Sigmoid colon (tissue), 7 donors: ENCODE results near the gene MMP13. TPM values are rescaled to one million over a fixed set of nuclear protein-coding genes. Genes with fewer than 3 reads are reported as not detected.
"Not testable (repeated sequence)": the region's sequence is repeated elsewhere in the genome, so short reads cannot be mapped to it uniquely, and the experiment has no call there.

ENCODE experiments used
- DNase-seq: peaks from one replicate; pipeline ENCODE4 v3.0.0-alpha.2; 2019
- H3K27ac ChIP-seq, 4 donors: fragments of 200-600 bp; sonication (generic); one replicate each; pipeline ENCODE4 v1.5.1; 2016 to 2019; ENCODE audit warnings: mild to moderate bottlenecking in 1 of 4
- H3K27me3 ChIP-seq, 3 donors: fragments of 200-600 bp; sonication (generic); one replicate each; pipeline ENCODE4 v1.5.1; 2019; ENCODE audit warnings: mild to moderate bottlenecking in 1 of 3
- H3K36me3 ChIP-seq, 4 donors: fragments of 200-600 bp; sonication (generic); one replicate each; pipeline ENCODE4 v1.5.1; 2016 to 2019
- H3K4me1 ChIP-seq, 4 donors: fragments of 200-600 bp; sonication (generic); one replicate each; pipeline ENCODE4 v1.5.1; 2017 to 2019
- H3K4me3 ChIP-seq, 4 donors: fragments of 200-600 bp; sonication (generic); one replicate each; pipeline ENCODE4 v1.5.1; 2017 to 2019; ENCODE audit warnings: mild to moderate bottlenecking in 2 of 4, moderate library complexity in 1 of 4
- H3K9me3 ChIP-seq, 4 donors: fragments of 200-600 bp in 3 of 4; sonication (generic) in 3 of 4; one replicate each; pipeline versions ENCODE4 v1.5.1 to v1.6.1; 2013 to 2019
- EP300 ChIP-seq, 4 donors: sonication (generic); formaldehyde crosslinking; IDR thresholded peaks; one replicate each; pipeline ENCODE4 v1.6.1; 2017; ENCODE audit warnings: antibody characterized with exemption in 4 of 4
- POLR2A ChIP-seq, 2 donors: fragments of 450-650 bp; IDR thresholded peaks; one replicate each; pipeline ENCODE4 v1.6.1; 2016; ENCODE audit warnings: antibody characterized with exemption in 2 of 2, mild to moderate bottlenecking in 2 of 2, moderate library complexity in 2 of 2
- POLR2AphosphoS5 ChIP-seq, 4 donors: sonication (generic); formaldehyde crosslinking; IDR thresholded peaks; one replicate each; pipeline ENCODE4 v1.6.1; 2017; ENCODE audit warnings: antibody characterized with exemption in 4 of 4
- WGBS, 2 donors: extraction: QIAGEN DNeasy Blood & Tissue Kit; methylation state at CpG; one replicate each; pipeline ENCODE4 v1.1.7; 2013; 5-methylcytosine and 5-hydroxymethylcytosine counted together
- intact Hi-C: fragments of 100-400 bp; cut with DNase I; formaldehyde crosslinking; loops from one replicate; pipeline ENCODE4 v1.15.1; 2023
- polyA plus RNA-seq, 3 donors: library from polyadenylated mRNA; stranded (reverse); fragments of 200-250 nt; gene quantifications; one replicate each; pipeline ENCODE4 v1.2.3, GENCODE V29; 2013
- small RNA-seq, 3 donors: library from RNA; depleted of rRNA; stranded (forward); fragments of <200 nt; gene quantifications; one replicate each; pipeline ENCODE3, GENCODE V24; 2016
- total RNA-seq, 4 donors: library from RNA; depleted of rRNA; stranded (reverse); fragments of >200 nt; gene quantifications; one replicate each; pipeline ENCODE4 v1.1.0, GENCODE V29; 2016
- TF ChIP-seq, protein P1 (sequence below), 4 experiments: fragments of 450-650 bp in 3 of 4; fragments of 200-600 bp in 1 of 4; IDR thresholded peaks; one replicate each; pipeline ENCODE4 v1.5.1; 2016 to 2019; ENCODE audit warnings: antibody characterized with exemption in 4 of 4, mild to moderate bottlenecking in 3 of 4, moderate library complexity in 2 of 4
- donor health status: healthy with polysubstance abuse.
- donor health status: Bipolar disorder and iron deficiency.
- donor health status: healthy.

The MMP13 gene
- total and polyA plus RNA-seq, 7 donors, result 0.19 to 0.92 TPM; not detected in 5

DNA sequence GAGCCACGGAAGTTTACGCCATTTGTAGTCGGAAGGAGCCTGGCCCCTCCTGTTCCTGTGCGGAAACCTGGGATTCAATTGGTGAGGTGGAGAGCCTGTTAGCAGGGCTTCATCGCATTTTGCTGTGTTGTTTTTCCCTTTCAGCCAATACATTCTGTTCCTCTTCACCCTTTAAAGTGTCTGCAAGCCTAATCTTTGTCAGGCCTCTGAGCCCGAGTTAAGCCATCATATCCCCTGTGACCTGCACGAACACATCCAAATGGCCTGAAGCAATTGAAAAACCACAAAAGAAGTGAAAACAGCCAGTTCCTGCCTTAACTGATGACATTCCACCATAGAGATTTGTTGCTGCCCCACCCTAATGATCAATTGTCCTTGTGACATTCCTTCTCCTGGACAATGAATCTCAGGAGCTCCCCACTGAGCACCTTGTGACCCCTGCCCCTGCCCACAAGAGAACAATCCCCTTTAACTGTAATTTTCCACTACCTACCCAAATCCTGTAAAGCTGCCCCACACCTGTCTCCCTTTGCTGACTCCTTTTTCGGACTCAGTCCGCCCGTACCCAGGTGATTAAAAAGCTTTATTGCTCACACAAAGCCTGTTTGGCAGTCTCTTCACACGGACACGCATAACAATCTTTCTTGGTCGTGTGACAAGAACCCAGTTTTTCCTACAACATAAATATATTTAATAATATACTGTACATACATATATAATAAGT is 43.6 kb downstream of the MMP13 start:
- Histone ChIP-seq H3K4me1 (peaks cover 0 to 37% (median 11%) of the 10 kb centered on the region in 4 donors), H3K27me3 (no peaks in the 10 kb centered on the region), H3K36me3 (no peaks in the 10 kb centered on the region), H3K9me3 (no peaks in the 10 kb centered on the region), H3K27ac (peak overlapping the region in 3 of 4 donors; percentile 43 to 75 (median 47)), H3K4me3 (no peak overlapping the region)
- no peak for DNase-seq
- intact Hi-C loops, result loop anchor here (5.0 kb wide), 1 partner anchor 145 kb away; no protein-coding TSS in a partner anchor
- 61 to 83% methylated on average over 13 of the region's 13 CpGs for WGBS, 2 donors
- TF ChIP-seq, protein P1, sequence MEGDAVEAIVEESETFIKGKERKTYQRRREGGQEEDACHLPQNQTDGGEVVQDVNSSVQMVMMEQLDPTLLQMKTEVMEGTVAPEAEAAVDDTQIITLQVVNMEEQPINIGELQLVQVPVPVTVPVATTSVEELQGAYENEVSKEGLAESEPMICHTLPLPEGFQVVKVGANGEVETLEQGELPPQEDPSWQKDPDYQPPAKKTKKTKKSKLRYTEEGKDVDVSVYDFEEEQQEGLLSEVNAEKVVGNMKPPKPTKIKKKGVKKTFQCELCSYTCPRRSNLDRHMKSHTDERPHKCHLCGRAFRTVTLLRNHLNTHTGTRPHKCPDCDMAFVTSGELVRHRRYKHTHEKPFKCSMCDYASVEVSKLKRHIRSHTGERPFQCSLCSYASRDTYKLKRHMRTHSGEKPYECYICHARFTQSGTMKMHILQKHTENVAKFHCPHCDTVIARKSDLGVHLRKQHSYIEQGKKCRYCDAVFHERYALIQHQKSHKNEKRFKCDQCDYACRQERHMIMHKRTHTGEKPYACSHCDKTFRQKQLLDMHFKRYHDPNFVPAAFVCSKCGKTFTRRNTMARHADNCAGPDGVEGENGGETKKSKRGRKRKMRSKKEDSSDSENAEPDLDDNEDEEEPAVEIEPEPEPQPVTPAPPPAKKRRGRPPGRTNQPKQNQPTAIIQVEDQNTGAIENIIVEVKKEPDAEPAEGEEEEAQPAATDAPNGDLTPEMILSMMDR (IDR thresholded peaks at IDR 0.05), result no peak
- TF ChIP-seq EP300 (IDR thresholded peaks at IDR 0.05), result no peak
- no peak for TF ChIP-seq POLR2A (IDR thresholded peaks at IDR 0.05)
- no peak for TF ChIP-seq POLR2AphosphoS5 (IDR thresholded peaks at IDR 0.05)

DNA sequence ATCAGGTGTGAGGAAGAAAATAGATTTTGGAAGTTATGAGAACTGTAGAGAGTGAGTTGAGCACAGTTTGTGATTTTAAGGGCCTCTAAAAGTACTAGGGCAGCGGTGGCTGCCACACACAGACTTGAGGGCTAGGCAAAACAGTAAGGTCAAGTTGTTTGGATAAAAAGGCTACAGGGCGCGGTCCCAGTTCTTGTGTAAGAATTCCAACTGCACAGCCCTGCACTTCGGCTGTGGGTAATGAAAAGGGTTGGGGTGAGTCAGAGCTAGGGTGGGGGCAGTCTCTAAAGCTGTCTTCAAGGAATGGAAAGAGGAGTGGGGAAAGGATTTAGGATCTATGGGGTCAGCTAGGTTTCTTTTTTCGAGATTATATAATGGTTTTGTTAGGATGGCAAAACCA is 49.7 kb downstream of the MMP13 start:
- H3K4me1 ChIP-seq, DNase-seq, H3K27ac ChIP-seq, H3K36me3 ChIP-seq, H3K4me3 ChIP-seq, H3K27me3 ChIP-seq, H3K9me3 ChIP-seq, intact Hi-C loops: not testable (repeated sequence)
- 58 to 78% methylated on average over 5 of the region's 5 CpGs for WGBS, 2 donors

DNA sequence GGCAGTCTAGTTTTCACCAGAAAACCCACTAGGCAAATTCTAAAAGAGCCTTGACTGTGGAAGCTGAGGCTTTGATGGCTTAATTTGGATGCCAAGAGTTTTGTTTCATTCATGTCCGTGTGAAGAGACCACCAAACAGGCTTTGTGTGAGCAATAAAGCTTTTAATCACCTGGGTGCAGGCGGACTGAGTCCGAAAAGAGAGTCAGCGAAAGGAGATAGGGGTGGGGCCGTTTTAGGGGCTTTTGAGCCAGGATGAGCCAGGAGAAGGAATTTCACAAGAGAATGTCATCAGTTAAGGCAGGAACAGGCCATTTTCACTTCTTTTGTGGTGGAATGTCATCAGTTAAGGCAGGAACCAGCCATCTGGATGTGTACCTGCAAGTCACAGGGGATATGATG is 51.6 kb downstream of the MMP13 start:
- H3K9me3 ChIP-seq, H3K4me3 ChIP-seq, H3K36me3 ChIP-seq, H3K27ac ChIP-seq, H3K4me1 ChIP-seq, H3K27me3 ChIP-seq, intact Hi-C loops, DNase-seq: not testable (repeated sequence)
- 85 to 86% methylated on average over 5 of the region's 5 CpGs for WGBS, 2 donors

DNA sequence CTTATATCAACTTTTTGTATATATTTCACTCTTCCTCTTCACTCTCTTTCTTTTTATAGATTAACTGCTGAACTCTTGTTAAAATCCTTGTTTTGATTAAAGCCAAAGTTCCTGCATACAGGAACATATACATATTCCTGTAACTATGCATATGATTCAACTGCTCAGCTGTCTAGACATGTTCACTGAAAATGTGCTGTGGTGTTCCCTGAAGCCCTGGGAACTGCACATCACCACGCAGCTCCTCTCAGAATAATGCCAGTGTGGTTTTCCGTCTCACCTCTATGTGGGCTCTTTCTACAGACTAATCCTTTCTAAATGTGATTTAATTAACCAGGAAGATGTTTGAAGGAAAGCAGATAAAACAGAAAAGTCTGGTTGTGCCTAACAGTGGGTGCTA is 55.2 kb downstream of the MMP13 start:
- no peak overlapping the region for H3K4me3 ChIP-seq
- H3K27me3 ChIP-seq, result no peaks in the 10 kb centered on the region
- H3K9me3 ChIP-seq, result no peaks in the 10 kb centered on the region
- intact Hi-C loops, result no loop called here
- DNase-seq, result no peak
- H3K4me1 ChIP-seq, result no peaks in the 10 kb centered on the region
- 80 to 91% methylated on average over 2 of the region's 2 CpGs for WGBS, 2 donors
- no peaks in the 10 kb centered on the region for H3K36me3 ChIP-seq
- TF ChIP-seq EP300 (IDR thresholded peaks at IDR 0.05) (no peak), POLR2A (IDR thresholded peaks at IDR 0.05) (no peak), POLR2AphosphoS5 (IDR thresholded peaks at IDR 0.05) (no peak)
- TF ChIP-seq, protein P1 (IDR thresholded peaks at IDR 0.05), result no peak
- no peak overlapping the region for H3K27ac ChIP-seq

Small RNA genes lying within 50 kb of the gene (small RNA-seq; reads per million reads assigned to genes)
- 0 reads per million in 3 donors for gene RNU7-159P

Other genes starting within 250 kb of the MMP13 start
- not detected for gene MMP27, start 250.0 kb downstream of the MMP13 start, total RNA-seq
- gene MMP27, start 250.0 kb downstream of the MMP13 start, polyA plus RNA-seq, result not detected
- gene MMP8, start 230.8 kb downstream of the MMP13 start, total RNA-seq, result not detected
- under 1 TPM in 2 of 3 donors, not detected in 1; 0.06 to 0.23 TPM for gene MMP8, start 230.8 kb downstream of the MMP13 start, polyA plus RNA-seq
- gene MMP10, start 175.1 kb downstream of the MMP13 start, total RNA-seq, result not detected
- under 1 TPM in 2 of 3 donors, not detected in 1; 0.25 to 0.46 TPM for gene MMP10, start 175.1 kb downstream of the MMP13 start, polyA plus RNA-seq
- 1 to 10 TPM in 1 of 4 donors, not detected in 3; 1.8 TPM for gene MMP1, start 157.6 kb downstream of the MMP13 start, total RNA-seq
- 1 to 10 TPM in 2 of 3 donors, under 1 TPM in 1; 0.60 to 5.3 (median 2.7) TPM for gene MMP1, start 157.6 kb downstream of the MMP13 start, polyA plus RNA-seq
- gene MMP3, start 112.1 kb downstream of the MMP13 start, total RNA-seq, result 10 to 100 TPM in 2 of 4 donors, under 1 TPM in 1, not detected in 1; 0.36 to 28.5 (median 25.3) TPM
- 1 to 10 TPM in 2 of 3 donors, not detected in 1; 1.3 to 2.8 TPM for gene MMP3, start 112.1 kb downstream of the MMP13 start, polyA plus RNA-seq
- 1 to 10 TPM in 1 of 4 donors, not detected in 3; 1.8 TPM for gene MMP12, start 80.8 kb downstream of the MMP13 start, total RNA-seq
- gene MMP12, start 80.8 kb downstream of the MMP13 start, polyA plus RNA-seq, result 100 to 1,000 TPM in 1 of 3 donors, 10 to 100 TPM in 1, 1 to 10 TPM in 1; 2.4 to 209 (median 31.6) TPM
- 10 to 100 TPM; 38.8 to 64.6 (median 51.3) TPM for gene DCUN1D5, start 136.4 kb upstream of the MMP13 start, total RNA-seq
- 10 to 100 TPM in 2 of 3 donors, 1 to 10 TPM in 1; 9.7 to 21.5 (median 13.2) TPM for gene DCUN1D5, start 136.4 kb upstream of the MMP13 start, polyA plus RNA-seq
- gene DYNC2H1, start 153.7 kb upstream of the MMP13 start, total RNA-seq, result 10 to 100 TPM; 21.3 to 29.1 (median 25.3) TPM
- gene DYNC2H1, start 153.7 kb upstream of the MMP13 start, polyA plus RNA-seq, result 1 to 10 TPM in 2 of 3 donors, under 1 TPM in 1; 0.46 to 2.6 (median 1.2) TPM